Tibial nerve (tissue), 3 donors: ENCODE data around the gene SPR.

ENCODE experiments used
- POLR2A ChIP-seq, 2 donors: fragments of 450-650 bp; IDR thresholded peaks; one replicate each; pipeline ENCODE4 v1.6.1; 2017; ENCODE audit warnings: antibody characterized with exemption in 2 of 2, mild to moderate bottlenecking in 2 of 2, moderate library complexity in 2 of 2
- TF ChIP-seq, protein P1 (sequence below), 5 experiments: fragments of 200-600 bp in 3 of 5; fragments of 450-650 bp in 2 of 5; sonication (generic) in 3 of 5; IDR thresholded peaks; one replicate each; pipeline ENCODE4 v1.5.1; 2016 to 2019; ENCODE audit warnings: antibody characterized with exemption in 5 of 5, mild to moderate bottlenecking in 3 of 5, moderate library complexity in 2 of 5

DNA sequence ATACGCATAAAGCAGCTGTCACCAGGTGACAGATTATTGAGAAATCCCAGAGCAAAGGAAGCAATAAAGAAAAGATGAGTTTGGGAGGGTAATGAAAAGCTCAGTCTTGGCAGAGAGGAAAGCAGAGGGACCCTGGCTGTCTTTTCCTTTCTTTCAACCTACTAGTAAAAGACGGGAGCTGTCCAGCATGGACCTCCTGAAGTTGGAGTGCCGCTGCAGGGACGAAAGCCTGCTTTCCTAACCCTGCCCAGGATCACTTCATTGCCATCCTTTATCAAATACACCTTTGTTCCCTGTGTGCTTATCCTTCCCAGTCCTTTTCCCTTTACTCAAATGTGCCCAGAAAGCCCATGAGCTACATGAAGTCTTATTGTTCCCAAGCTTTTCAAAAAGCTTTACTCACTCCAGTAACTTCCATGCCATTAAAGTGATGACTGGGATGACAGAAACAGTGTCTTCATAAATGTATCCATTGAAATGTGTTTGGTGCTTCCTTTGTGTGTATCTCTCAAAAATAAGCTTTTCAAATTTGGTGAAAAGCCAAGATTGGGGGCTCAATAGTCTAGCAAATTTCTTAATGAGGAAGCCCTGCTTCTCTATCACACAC lies 3.7 kb upstream of the SPR start:
- TF ChIP-seq, protein P1, sequence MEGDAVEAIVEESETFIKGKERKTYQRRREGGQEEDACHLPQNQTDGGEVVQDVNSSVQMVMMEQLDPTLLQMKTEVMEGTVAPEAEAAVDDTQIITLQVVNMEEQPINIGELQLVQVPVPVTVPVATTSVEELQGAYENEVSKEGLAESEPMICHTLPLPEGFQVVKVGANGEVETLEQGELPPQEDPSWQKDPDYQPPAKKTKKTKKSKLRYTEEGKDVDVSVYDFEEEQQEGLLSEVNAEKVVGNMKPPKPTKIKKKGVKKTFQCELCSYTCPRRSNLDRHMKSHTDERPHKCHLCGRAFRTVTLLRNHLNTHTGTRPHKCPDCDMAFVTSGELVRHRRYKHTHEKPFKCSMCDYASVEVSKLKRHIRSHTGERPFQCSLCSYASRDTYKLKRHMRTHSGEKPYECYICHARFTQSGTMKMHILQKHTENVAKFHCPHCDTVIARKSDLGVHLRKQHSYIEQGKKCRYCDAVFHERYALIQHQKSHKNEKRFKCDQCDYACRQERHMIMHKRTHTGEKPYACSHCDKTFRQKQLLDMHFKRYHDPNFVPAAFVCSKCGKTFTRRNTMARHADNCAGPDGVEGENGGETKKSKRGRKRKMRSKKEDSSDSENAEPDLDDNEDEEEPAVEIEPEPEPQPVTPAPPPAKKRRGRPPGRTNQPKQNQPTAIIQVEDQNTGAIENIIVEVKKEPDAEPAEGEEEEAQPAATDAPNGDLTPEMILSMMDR (IDR thresholded peaks at IDR 0.05) = no peak
- TF ChIP-seq POLR2A (IDR thresholded peaks at IDR 0.05) = no peak
